ENCODE results near the gene GTPBP3.
"Not testable (repeated sequence)": the region's sequence is repeated elsewhere in the genome, so short reads cannot be mapped to it uniquely, and the experiment has no call there.

Gene GTPBP3

GRCh38 chr19:17336872-17337674 is at the start of gene GTPBP3:
Gene GTPBP3, plus strand, starts transcription at chr19:17337553. Its CDS starts 59 bp downstream, at chr19:17337612.
- DNase-seq: peak; percentile 94 to 99 (median 98)

GRCh38 chr19:17289489-17289888 is 47.9 kb upstream of the GTPBP3 start:
- DNase-seq: no peak

GRCh38 chr19:17292301-17293074 is 44.9 kb upstream of the GTPBP3 start:
- DNase-seq: peak in 2 of 3 experiments; percentile 15 to 16

- no peak for DNase-seq
Observed at GRCh38 chr19:17293605-17294004, 43.7 kb upstream of the GTPBP3 start.

GRCh38 chr19:17294051-17294891 is 43.1 kb upstream of the GTPBP3 start:
- DNase-seq: no peak

- not testable (repeated sequence) for DNase-seq
Observed at GRCh38 chr19:17295551-17295950, 41.8 kb upstream of the GTPBP3 start.

- DNase-seq: no peak
Observed at GRCh38 chr19:17296273-17296672, 41.1 kb upstream of the GTPBP3 start.

GRCh38 chr19:17296976-17297375 is 40.4 kb upstream of the GTPBP3 start:
- no peak for DNase-seq

- DNase-seq: no peak
Observed at GRCh38 chr19:17300992-17301619, 36.2 kb upstream of the GTPBP3 start.

- peak in 2 of 3 experiments; percentile 34 to 44 for DNase-seq
Observed at GRCh38 chr19:17302391-17303166, 34.8 kb upstream of the GTPBP3 start.

GRCh38 chr19:17303167-17303939 is 34.0 kb upstream of the GTPBP3 start, which contains the start of gene ABHD8:
Gene ABHD8, minus strand, starts transcription at chr19:17303425. Its CDS starts 1,809 bp downstream, at chr19:17301616.
- DNase-seq: peak; percentile 90 to 97 (median 93)

- DNase-seq: peak in 1 of 3 experiments; percentile 32
Observed at GRCh38 chr19:17303940-17304267, 33.4 kb upstream of the GTPBP3 start.

GRCh38 chr19:17304386-17305215 is 32.8 kb upstream of the GTPBP3 start:
- DNase-seq: no peak

- no peak for DNase-seq
Observed at GRCh38 chr19:17305216-17305516, 32.2 kb upstream of the GTPBP3 start.

- DNase-seq: peak; percentile 95 to 99 (median 98)
Observed at GRCh38 chr19:17305517-17306284, 31.7 kb upstream of the GTPBP3 start, which contains the start of gene MRPL34. Gene MRPL34, plus strand, starts transcription at chr19:17305872. Its CDS starts 21 bp downstream, at chr19:17305893.

GRCh38 chr19:17306285-17306714 is 31.1 kb upstream of the GTPBP3 start:
- DNase-seq: peak in 1 of 3 experiments; percentile 66

GRCh38 chr19:17307876-17308377 is 29.4 kb upstream of the GTPBP3 start:
- no peak for DNase-seq

- DNase-seq: peak; percentile 97 to 100 (median 98)
Observed at GRCh38 chr19:17309198-17309964, 28.0 kb upstream of the GTPBP3 start, which contains the start of gene DDA1. Gene DDA1, plus strand, starts transcription at chr19:17309563. Its CDS starts 92 bp downstream, at chr19:17309655.

Measured in NCI-H1417 (cell line).